GM11168 (cell line): ENCODE results near the gene HSF2BP.
"Not testable (repeated sequence)": the region's sequence is repeated elsewhere in the genome, so short reads cannot be mapped to it uniquely, and the experiment has no call there.

Source experiments
- in situ Hi-C: fragments of 300-500 bp; cut with MboI; formaldehyde crosslinking; loops from one replicate; pipeline ENCODE4 v1.12.0; 2022; ENCODE audit warnings: low sequenced_read_pairs; ENCODE audit not compliant: unreplicated experiment

HSF2BP gene

GRCh38 chr21:43488235-43488634 lies 171.1 kb downstream of the HSF2BP start:
- in situ Hi-C loops: not testable (repeated sequence)

DNA sequence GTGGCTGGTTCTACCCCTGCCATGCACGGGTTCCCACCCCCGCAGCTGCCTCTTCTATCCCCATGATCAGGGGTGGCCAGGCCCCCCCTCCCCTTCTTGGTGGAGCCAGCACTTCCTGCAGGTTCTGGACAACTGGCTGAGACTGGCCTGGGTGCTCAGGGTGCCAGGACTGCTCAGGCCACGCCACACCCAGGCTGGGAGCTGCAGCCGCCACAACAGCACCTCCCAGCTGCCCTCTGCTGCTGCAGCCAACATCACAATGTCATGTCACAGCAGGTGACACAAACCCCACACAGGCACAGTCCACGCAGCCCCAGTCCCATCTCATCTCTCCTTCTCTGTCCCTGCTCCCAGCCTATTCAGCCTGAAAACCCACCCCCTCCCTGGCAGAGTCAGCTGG lies 173.2 kb downstream of the HSF2BP start:
- in situ Hi-C loops: not testable (repeated sequence)

GRCh38 chr21:43485016-43485415 lies 174.3 kb downstream of the HSF2BP start:
- in situ Hi-C loops: not testable (repeated sequence)

DNA sequence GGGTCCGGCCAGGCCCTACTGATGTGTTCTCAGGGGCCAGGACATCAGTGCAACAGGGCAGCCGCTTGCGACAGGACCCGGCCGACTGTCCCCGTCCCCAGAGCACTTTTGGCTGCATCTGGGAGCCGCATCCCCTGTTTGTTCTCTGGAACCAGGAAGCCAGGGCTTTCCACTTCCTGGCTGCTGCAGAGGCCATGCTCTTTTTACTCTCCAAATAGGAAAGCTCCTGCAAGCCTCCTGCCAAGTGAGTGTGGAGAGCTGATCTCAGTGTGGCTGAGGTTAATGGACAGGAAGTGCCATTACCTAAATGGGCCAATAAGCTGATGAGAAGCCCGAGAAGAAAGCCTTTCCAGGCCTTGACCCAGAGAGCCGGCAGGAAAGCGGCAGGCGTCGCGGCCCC lies 180.1 kb downstream of the HSF2BP start:
- in situ Hi-C loops: not testable (repeated sequence)
